ENCODE measurements around the gene ZMYND15. TPM values are rescaled to one million over a fixed set of nuclear protein-coding genes. Genes with fewer than 3 reads are reported as not detected.

Gene ZMYND15
- total RNA-seq, 4 donors from 2014 or later: 0.31 to 1.2 (median 0.67) TPM; not detected in 1

- no peak for ATAC-seq
- WGBS, 2 donors (ENCODE audit: low coverage in 1 of 2): 40 to 100% methylated on average over 1 of the region's 17 CpGs
- H3K27me3 ChIP-seq: no peaks in the 10 kb centered on the region
Measured at GRCh38 chr17:4717791-4718190, 21.8 kb upstream of the ZMYND15 start.

DNA sequence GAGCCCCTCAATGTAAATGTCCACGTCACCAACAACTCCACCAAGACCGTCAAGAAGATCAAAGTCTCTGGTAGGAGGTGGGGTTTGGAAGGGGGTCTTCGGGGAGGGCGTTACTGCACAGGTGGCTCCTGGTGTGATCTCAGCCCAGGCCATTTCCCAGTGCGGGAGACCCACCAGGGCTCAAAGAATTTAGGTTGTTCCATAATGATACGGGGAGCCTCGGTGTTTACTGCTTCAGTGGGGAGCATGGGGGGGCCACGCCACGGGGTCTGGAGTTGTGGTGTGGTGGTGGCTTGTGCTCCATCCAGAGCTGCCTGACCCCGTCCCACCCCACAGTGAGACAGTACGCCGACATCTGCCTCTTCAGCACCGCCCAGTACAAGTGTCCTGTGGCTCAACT lies 21.4 kb upstream of the ZMYND15 start:
- Histone ChIP-seq H3K4me1 (peaks cover 0 to 4% (median 0%) of the 10 kb centered on the region in 3 donors), H3K27me3 (no peaks in the 10 kb centered on the region)
- ATAC-seq: no peak

More at GRCh38 chr17:4717791-4718190, 21.8 kb upstream of the ZMYND15 start:
- peaks cover 0 to 56% of the 10 kb centered on the region in 2 donors for H3K36me3 ChIP-seq
- no peak overlapping the region for H3K27ac ChIP-seq
- TF ChIP-seq CTCF (IDR thresholded peaks at IDR 0.05) (no peak), POLR2A (IDR thresholded peaks at IDR 0.05) (no peak), EP300 (IDR thresholded peaks at IDR 0.05) (no peak), POLR2AphosphoS5 (IDR thresholded peaks at IDR 0.05) (no peak)
- peaks cover 0 to 4% (median 0%) of the 10 kb centered on the region in 3 donors for H3K4me1 ChIP-seq
- no peaks in the 10 kb centered on the region for H3K9me3 ChIP-seq
- H3K4me3 ChIP-seq: no peak overlapping the region

DNA sequence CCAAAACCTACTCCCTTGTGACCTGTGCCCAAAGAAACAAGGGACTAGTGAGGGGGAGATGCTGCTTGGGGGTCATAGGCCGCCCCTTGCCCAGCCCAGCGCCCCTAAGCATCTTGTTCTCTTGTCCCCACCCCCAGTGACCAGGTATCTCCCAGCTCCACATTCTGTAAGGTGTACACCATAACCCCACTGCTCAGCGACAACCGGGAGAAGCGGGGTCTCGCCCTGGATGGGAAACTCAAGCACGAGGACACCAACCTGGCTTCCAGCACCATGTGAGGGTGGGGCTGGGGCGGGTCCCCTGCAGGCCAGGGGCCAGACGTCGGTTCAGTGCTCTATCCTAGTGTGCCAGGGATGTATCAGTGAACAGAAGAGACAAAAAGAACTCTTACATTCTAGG lies 20.5 kb upstream of the ZMYND15 start:
- H3K4me3 ChIP-seq: no peak overlapping the region
- H3K36me3 ChIP-seq: peaks cover 0 to 56% of the 10 kb centered on the region in 2 donors
- no peak for TF ChIP-seq POLR2AphosphoS5 (IDR thresholded peaks at IDR 0.05)
- TF ChIP-seq CTCF (IDR thresholded peaks at IDR 0.05): no peak
- no peak for TF ChIP-seq POLR2A (IDR thresholded peaks at IDR 0.05)
- TF ChIP-seq EP300 (IDR thresholded peaks at IDR 0.05): no peak
- 100% methylated on average over 1 of the region's 10 CpGs; no CpG with 5 or more reads in 1 of the 2 donors for WGBS, 2 donors (ENCODE audit: low coverage in 1 of 2)
- H3K9me3 ChIP-seq: no peaks in the 10 kb centered on the region
- H3K27me3 ChIP-seq: no peaks in the 10 kb centered on the region
- H3K4me1 ChIP-seq: peaks cover 0 to 4% (median 0%) of the 10 kb centered on the region in 3 donors
- ATAC-seq: no peak
- H3K27ac ChIP-seq: no peak overlapping the region

More for the DNA sequence above, 21.4 kb upstream of the ZMYND15 start:
- 76 to 100% methylated on average over 1 to 3 of the region's 13 CpGs for WGBS, 2 donors (ENCODE audit: low coverage in 1 of 2)
- Histone ChIP-seq H3K9me3 (no peaks in the 10 kb centered on the region), H3K36me3 (peaks cover 0 to 56% of the 10 kb centered on the region in 2 donors), H3K27ac (no peak overlapping the region), H3K4me3 (no peak overlapping the region)
- TF ChIP-seq POLR2A (IDR thresholded peaks at IDR 0.05) (no peak), EP300 (IDR thresholded peaks at IDR 0.05) (no peak)

DNA sequence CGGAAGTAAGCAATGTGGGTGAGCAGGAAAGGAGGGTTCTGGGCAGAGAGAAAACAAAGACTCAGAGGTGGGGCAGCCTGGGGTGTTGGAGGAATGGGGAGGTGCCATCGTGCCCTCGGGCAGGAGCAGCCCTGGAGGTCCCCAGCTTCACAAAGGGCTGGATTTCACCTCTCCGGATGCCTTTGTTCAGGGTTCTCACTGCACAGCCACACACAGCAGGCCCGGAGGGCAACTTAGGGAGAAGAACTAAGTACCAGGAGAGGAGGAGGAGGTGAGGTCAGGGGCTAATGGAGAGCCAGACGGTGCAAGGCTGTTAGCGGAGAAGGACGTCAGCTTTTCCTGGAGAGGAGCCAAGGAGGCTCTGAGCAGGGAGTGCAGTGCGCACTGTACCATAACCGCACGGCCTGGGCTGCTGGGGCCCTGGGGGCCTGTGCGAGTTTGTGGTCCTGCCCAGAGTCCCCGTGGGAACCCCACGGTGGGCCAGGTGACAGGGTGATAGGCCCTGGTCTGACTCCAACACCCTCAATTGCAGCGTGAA lies 19.9 kb upstream of the ZMYND15 start:
- WGBS, 2 donors (ENCODE audit: low coverage in 1 of 2): 60 to 62% methylated on average over 10 to 12 of the region's 15 CpGs
- Histone ChIP-seq H3K27ac (no peak overlapping the region), H3K36me3 (peaks cover 0 to 56% of the 10 kb centered on the region in 2 donors), H3K9me3 (no peaks in the 10 kb centered on the region), H3K4me3 (no peak overlapping the region), H3K27me3 (no peaks in the 10 kb centered on the region), H3K4me1 (peaks cover 0 to 4% (median 0%) of the 10 kb centered on the region in 3 donors)
- ATAC-seq: peak; percentile 23
- TF ChIP-seq POLR2AphosphoS5 (IDR thresholded peaks at IDR 0.05): no peak
- TF ChIP-seq CTCF (IDR thresholded peaks at IDR 0.05): no peak
- no peak for TF ChIP-seq EP300 (IDR thresholded peaks at IDR 0.05)
- TF ChIP-seq POLR2A (IDR thresholded peaks at IDR 0.05): no peak

GRCh38 chr17:4720787-4721186 lies 18.8 kb upstream of the ZMYND15 start:
- no peak for ATAC-seq
- Histone ChIP-seq H3K4me1 (peaks cover 0 to 4% (median 0%) of the 10 kb centered on the region in 3 donors), H3K9me3 (no peaks in the 10 kb centered on the region), H3K36me3 (peaks cover 0 to 48% of the 10 kb centered on the region in 2 donors), H3K27ac (no peak overlapping the region), H3K27me3 (no peaks in the 10 kb centered on the region), H3K4me3 (no peak overlapping the region)
- WGBS, 2 donors (ENCODE audit: low coverage in 1 of 2): no CpG with 5 or more reads among the region's 7 CpGs
- TF ChIP-seq EP300 (IDR thresholded peaks at IDR 0.05) (no peak), POLR2AphosphoS5 (IDR thresholded peaks at IDR 0.05) (no peak), POLR2A (IDR thresholded peaks at IDR 0.05) (no peak), CTCF (IDR thresholded peaks at IDR 0.05) (no peak)
